ENCODE results near the gene CCNF.

CCNF gene

DNA sequence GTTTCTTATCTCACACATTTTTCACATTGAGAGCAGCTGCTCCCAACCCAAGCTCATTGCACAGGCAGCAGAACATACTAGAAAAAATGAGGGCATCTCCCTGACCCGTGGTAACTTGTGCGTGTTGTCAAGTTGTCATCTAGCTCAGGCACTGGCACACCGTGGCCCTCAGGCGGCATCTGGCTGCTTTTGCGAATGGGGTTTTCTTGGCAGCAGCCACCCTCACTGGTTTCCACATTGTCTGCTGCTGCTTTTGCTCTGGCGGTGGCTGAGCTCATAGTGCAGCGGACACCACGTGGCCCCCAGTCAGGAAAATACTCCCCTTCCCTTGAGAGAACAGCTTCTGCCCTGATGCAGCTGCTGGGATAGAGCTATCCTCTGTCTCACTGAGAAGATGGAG lies 21.3 kb downstream of the CCNF start:
- H3K27me3 ChIP-seq (replicated peaks): no peaks in the 10 kb centered on the region
- no peak for DNase-seq
- TF ChIP-seq, protein P1, sequence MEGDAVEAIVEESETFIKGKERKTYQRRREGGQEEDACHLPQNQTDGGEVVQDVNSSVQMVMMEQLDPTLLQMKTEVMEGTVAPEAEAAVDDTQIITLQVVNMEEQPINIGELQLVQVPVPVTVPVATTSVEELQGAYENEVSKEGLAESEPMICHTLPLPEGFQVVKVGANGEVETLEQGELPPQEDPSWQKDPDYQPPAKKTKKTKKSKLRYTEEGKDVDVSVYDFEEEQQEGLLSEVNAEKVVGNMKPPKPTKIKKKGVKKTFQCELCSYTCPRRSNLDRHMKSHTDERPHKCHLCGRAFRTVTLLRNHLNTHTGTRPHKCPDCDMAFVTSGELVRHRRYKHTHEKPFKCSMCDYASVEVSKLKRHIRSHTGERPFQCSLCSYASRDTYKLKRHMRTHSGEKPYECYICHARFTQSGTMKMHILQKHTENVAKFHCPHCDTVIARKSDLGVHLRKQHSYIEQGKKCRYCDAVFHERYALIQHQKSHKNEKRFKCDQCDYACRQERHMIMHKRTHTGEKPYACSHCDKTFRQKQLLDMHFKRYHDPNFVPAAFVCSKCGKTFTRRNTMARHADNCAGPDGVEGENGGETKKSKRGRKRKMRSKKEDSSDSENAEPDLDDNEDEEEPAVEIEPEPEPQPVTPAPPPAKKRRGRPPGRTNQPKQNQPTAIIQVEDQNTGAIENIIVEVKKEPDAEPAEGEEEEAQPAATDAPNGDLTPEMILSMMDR (IDR thresholded peaks at IDR 0.05; ENCODE audit: low read depth, low read length, missing control alignments): no peak
- in situ Hi-C loops (cut with HindIII; ENCODE audit: low pct_ligation_motif_present, low sequenced_read_pairs): no loop called here
- no peak overlapping the region for H3K4me3 ChIP-seq (ENCODE audit: low read depth, low read length)
- H3K36me3 ChIP-seq (replicated peaks): peaks cover 20% of the 10 kb centered on the region
- H3K27ac ChIP-seq: no peak overlapping the region

DNA sequence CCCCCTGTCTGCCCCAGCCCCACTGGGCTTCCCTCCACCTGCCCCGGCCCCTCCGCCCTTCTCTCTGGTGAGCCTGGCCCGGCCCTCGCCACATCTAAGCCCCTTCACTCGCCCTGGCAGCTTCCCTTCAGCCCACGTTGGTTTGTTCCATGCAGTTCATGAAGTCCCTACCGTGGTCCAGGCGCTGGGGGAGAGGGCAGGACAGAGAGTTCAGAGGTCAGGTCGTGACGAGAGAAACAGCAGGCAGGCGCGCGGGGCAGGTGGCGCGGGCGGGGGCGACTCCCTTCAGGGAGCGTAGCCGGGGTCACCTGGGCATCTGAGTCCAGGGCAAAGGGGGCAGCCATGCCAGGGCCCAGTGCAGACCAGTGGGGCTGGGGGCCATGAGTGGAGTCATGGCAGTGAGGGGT lies 21.7 kb downstream of the CCNF start:
- in situ Hi-C loops (cut with HindIII; ENCODE audit: low pct_ligation_motif_present, low sequenced_read_pairs): no loop called here
- TF ChIP-seq, protein P1 (IDR thresholded peaks at IDR 0.05; ENCODE audit: low read depth, low read length, missing control alignments): no peak
- H3K4me3 ChIP-seq (ENCODE audit: low read depth, low read length): no peak overlapping the region
- peaks cover 17% of the 10 kb centered on the region for H3K36me3 ChIP-seq (replicated peaks)
- H3K27me3 ChIP-seq (replicated peaks): no peaks in the 10 kb centered on the region
- no peak overlapping the region for H3K27ac ChIP-seq
- DNase-seq: no peak

DNA sequence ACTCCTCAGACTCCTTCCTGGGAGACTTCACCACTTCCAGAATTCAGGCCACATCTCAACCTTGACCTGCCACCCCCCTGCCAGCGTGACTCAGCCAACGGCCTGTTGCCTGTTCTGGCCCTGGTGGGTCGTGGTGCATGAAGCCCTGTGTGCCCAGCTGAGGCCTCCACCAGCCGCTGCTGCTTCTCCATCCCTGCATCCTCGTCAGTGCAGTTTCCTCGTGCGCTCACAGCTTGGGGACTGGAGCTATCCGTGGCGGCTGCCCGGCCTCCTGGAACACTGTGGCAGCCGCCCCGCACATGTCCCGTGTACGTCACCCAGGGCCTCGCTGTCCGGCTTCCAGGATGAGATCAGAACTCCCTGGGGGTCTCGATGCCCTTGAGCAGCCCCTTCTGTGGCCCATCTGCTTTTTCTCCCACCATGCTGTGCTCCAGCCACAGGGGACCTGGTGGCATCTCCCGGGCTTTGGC lies 22.6 kb downstream of the CCNF start:
- H3K27ac ChIP-seq: no peak overlapping the region

DNA sequence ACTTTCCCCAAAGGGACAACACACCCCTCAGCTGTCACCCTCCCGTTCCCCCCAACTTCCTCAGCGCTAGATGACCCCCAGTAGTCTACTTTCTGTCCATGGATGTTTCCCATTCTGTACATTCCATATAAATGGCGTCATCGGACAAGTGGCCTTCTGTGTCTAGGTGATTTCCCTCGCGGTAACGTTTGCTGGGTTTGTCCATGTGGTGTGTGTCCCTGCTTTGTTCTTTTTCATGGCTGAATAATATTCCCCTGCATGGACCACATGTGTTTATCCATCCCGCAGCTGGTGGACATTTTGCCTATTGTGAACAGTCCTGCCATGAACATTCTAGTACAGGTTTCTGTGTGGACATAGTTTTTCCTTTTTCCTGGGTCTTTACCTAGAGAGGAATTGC lies 23.4 kb downstream of the CCNF start:
- DNase-seq: no peak
- Histone ChIP-seq H3K27me3 (replicated peaks) (no peaks in the 10 kb centered on the region), H3K36me3 (replicated peaks) (peaks cover 23% of the 10 kb centered on the region), H3K4me3 (ENCODE audit: low read depth, low read length) (no peak overlapping the region), H3K27ac (no peak overlapping the region)
- in situ Hi-C loops (cut with HindIII; ENCODE audit: low pct_ligation_motif_present, low sequenced_read_pairs): no loop called here
- TF ChIP-seq, protein P1 (IDR thresholded peaks at IDR 0.05; ENCODE audit: low read depth, low read length, missing control alignments): no peak

More for the DNA sequence above, 22.6 kb downstream of the CCNF start:
- TF ChIP-seq, protein P1 (IDR thresholded peaks at IDR 0.05; ENCODE audit: low read depth, low read length, missing control alignments): no peak
- Histone ChIP-seq H3K4me3 (ENCODE audit: low read depth, low read length) (no peak overlapping the region), H3K36me3 (replicated peaks) (peaks cover 23% of the 10 kb centered on the region), H3K27me3 (replicated peaks) (no peaks in the 10 kb centered on the region)
- in situ Hi-C loops (cut with HindIII; ENCODE audit: low pct_ligation_motif_present, low sequenced_read_pairs): no loop called here
- no peak for DNase-seq

DNA sequence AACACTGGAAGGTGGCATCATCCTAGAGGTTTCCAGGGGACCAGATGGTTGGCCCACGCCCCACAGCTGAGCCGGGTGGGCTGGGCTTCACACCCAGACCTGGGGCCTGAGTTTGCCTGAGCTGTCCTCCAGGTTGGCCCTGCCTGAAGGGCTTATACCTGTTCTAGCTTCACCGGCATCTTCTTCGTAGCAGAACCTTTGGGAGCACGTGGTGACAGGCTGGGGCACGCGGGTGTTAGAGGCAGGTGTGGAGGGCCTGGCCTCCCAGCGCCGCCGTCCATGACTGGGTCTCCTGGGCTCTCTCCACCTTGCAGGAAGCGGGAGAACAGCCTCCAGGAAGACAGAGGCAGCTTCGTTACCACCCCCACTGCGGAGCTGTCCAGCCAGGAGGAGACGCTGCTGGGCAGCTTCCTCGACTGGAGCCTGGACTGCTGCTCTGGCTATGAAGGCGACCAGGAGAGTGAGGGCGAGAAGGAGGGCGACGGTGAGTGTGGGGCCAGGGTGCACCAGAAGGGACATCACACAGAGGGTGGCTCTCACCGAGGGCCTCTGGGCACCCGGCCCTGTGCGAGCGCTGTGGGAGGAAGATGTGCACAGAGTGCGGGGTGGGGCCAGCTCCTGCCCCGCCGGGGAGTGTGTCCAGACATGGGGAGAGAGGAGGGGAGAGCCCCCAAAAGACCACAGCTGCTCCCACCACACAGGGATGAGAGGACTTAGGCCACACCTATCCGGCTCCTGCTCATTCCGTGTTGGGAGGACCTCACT lies 26.0 kb downstream of the CCNF start:
- Histone ChIP-seq H3K36me3 (replicated peaks) (peaks cover 16% of the 10 kb centered on the region), H3K27ac (no peak overlapping the region), H3K4me3 (ENCODE audit: low read depth, low read length) (no peak overlapping the region), H3K27me3 (replicated peaks) (no peaks in the 10 kb centered on the region)
- TF ChIP-seq, protein P1 (IDR thresholded peaks at IDR 0.05; ENCODE audit: low read depth, low read length, missing control alignments): no peak
- DNase-seq: no peak
- in situ Hi-C loops (cut with HindIII; ENCODE audit: low pct_ligation_motif_present, low sequenced_read_pairs): no loop called here
